Measurements from ENCODE around the gene HOXC9.

The HOXC9 gene

GRCh38 chr12:54031480-54031879 is 31.5 kb downstream of the HOXC9 start:
- CTCF ChIA-PET, result interaction anchor here (0.6 to 5.4 kb wide), 17 partner anchors 13 to 336 kb away, joined by 3 to 109 read pairs (median 10); partner anchors contain the start of genes HOXC8 and SMUG1
- H3K27ac ChIP-seq (ENCODE audit: extremely low read depth, low read depth, low read length), result peak overlapping the region; percentile 0; the same call in 1 of the 2 replicates
- TF ChIP-seq ZNF324 (tag by site-specific recombination; IDR thresholded peaks at IDR 0.05) (no peak), CTCF (tag by site-specific recombination; IDR thresholded peaks at IDR 0.05) (no peak), ZNF560 (tag by site-specific recombination; IDR thresholded peaks at IDR 0.05; ENCODE audit: borderline replicate concordance) (no peak), IKZF3 (tag by site-specific recombination; IDR thresholded peaks at IDR 0.05) (peak; percentile 79), ZNF544 (tag by site-specific recombination; IDR thresholded peaks at IDR 0.05) (no peak), ZBTB7A (tag by site-specific recombination; IDR thresholded peaks at IDR 0.05; ENCODE audit: low read depth) (no peak), ZNF140 (tag by site-specific recombination; IDR thresholded peaks at IDR 0.05) (no peak)
- no peak overlapping the region for H3K4me3 ChIP-seq (ENCODE audit: low read depth, low read length)
- H3K9me3 ChIP-seq (ENCODE audit: control insufficient read depth, insufficient read depth, low read depth, low read length), result no peaks in the 10 kb centered on the region
- H3K36me3 ChIP-seq (ENCODE audit: control insufficient read depth in 2 of 2, insufficient read depth in 1 of 2, low read length in 2 of 2), result peaks cover 4 to 13% of the 10 kb centered on the region in 2 experiments; a peak in 2 of 3 replicates
- POLR2A ChIA-PET, result interaction anchor here (1.0 to 5.0 kb wide), 3 partner anchors 15 to 107 kb away, joined by 4 to 22 read pairs (median 7); partner anchors contain the start of gene HOXC8
- peaks cover 40% of the 10 kb centered on the region for H3K4me1 ChIP-seq (ENCODE audit: control insufficient read depth, insufficient read depth, low read length)

GRCh38 chr12:54032086-54032619 is 32.2 kb downstream of the HOXC9 start:
- peaks cover 44% of the 10 kb centered on the region for H3K4me1 ChIP-seq (ENCODE audit: control insufficient read depth, insufficient read depth, low read length)
- H3K4me3 ChIP-seq (ENCODE audit: low read depth, low read length), result no peak overlapping the region
- POLR2A ChIA-PET, result interaction anchor here (0.7 to 5.0 kb wide), 16 partner anchors 15 to 184 kb away, joined by 3 to 22 read pairs (median 5); partner anchors contain the start of genes HOXC13, HOXC4, HOXC8 and HOXC9
- H3K36me3 ChIP-seq (ENCODE audit: control insufficient read depth in 2 of 2, insufficient read depth in 1 of 2, low read length in 2 of 2), result peaks cover 4 to 13% of the 10 kb centered on the region in 2 experiments; a peak in 2 of 3 replicates
- H3K9me3 ChIP-seq (ENCODE audit: control insufficient read depth, insufficient read depth, low read depth, low read length), result no peaks in the 10 kb centered on the region
- peak overlapping the region; percentile 100; the same call in 1 of the 2 replicates for H3K27ac ChIP-seq (ENCODE audit: extremely low read depth, low read depth, low read length)
- no peak for TF ChIP-seq KLF7 (tag by site-specific recombination; IDR thresholded peaks at IDR 0.05; ENCODE audit: borderline replicate concordance)
- TF ChIP-seq ZBTB48 (tag by site-specific recombination; IDR thresholded peaks at IDR 0.05), result peak; percentile 79
- TF ChIP-seq TRIM28 (IDR thresholded peaks at IDR 0.05; ENCODE audit: borderline replicate concordance, low read length), result peak; percentile 17; the same call in 1 of the 2 replicates
- CTCF ChIA-PET, result interaction anchor here (0.6 to 5.4 kb wide), 43 partner anchors 9 to 683 kb away, joined by 3 to 109 read pairs (median 5); partner anchors contain the start of genes HOXC13, HOXC4, HOXC8 and SMUG1

GRCh38 chr12:54032627-54033100 is 32.7 kb downstream of the HOXC9 start, which contains the start of gene HOXC5:
HOXC5 (plus strand) TSS chr12:54033050; CDS start chr12:54033123, 73 bp downstream.
- POLR2A ChIA-PET, result interaction anchor here (0.7 to 5.0 kb wide), 20 partner anchors 16 to 184 kb away, joined by 3 to 22 read pairs (median 4); partner anchors contain the start of genes HOXC13, HOXC4, HOXC8 and HOXC9
- Histone ChIP-seq H3K27ac (ENCODE audit: extremely low read depth, low read depth, low read length) (peak within 1 kb of the TSS; percentile 100), H3K4me3 (ENCODE audit: low read depth, low read length) (peak within 1 kb of the TSS; percentile 29)
- TF ChIP-seq PBX3 (CRISPR knock-in tag; IDR thresholded peaks at IDR 0.05) (no peak), AEBP2 (tag by site-specific recombination; IDR thresholded peaks at IDR 0.05; ENCODE audit: borderline replicate concordance) (no peak), ZNF324 (tag by site-specific recombination; IDR thresholded peaks at IDR 0.05) (peak; percentile 94; the same call in 1 of the 2 replicates), ZNF658 (tag by site-specific recombination; IDR thresholded peaks at IDR 0.05) (no peak), KLF8 (tag by site-specific recombination; IDR thresholded peaks at IDR 0.05) (peak; percentile 95), ZNF529 (tag by site-specific recombination; IDR thresholded peaks at IDR 0.05; ENCODE audit: insufficient replicate concordance) (no peak), ZNF530 (tag by site-specific recombination; IDR thresholded peaks at IDR 0.05; ENCODE audit: low read depth) (no peak), ZXDB (tag by site-specific recombination; IDR thresholded peaks at IDR 0.05) (peak; percentile 92), ZNF654 (tag by site-specific recombination; IDR thresholded peaks at IDR 0.05; ENCODE audit: low read depth) (peak; percentile 100), ZBTB17 (tag by site-specific recombination; IDR thresholded peaks at IDR 0.05) (peak; percentile 88), GLI4 (tag by site-specific recombination; IDR thresholded peaks at IDR 0.05) (no peak), YY1 (tag by site-specific recombination; IDR thresholded peaks at IDR 0.05) (0 out of 2 replicates have a peak, but pooled peaks have one; percentile 10), ZNF701 (tag by site-specific recombination; IDR thresholded peaks at IDR 0.05) (no peak), ZFP3 (tag by site-specific recombination; IDR thresholded peaks at IDR 0.05; ENCODE audit: low read depth) (peak; percentile 8; the same call in 1 of the 2 replicates), ZNF514 (tag by site-specific recombination; IDR thresholded peaks at IDR 0.05) (no peak)

More at GRCh38 chr12:54032627-54033100, 32.7 kb downstream of the HOXC9 start, which contains the start of gene HOXC5:
- Histone ChIP-seq H3K36me3 (ENCODE audit: control insufficient read depth in 2 of 2, insufficient read depth in 1 of 2, low read length in 2 of 2) (peaks cover 4 to 13% of the 10 kb centered on the region in 2 experiments; a peak in 2 of 3 replicates), H3K9me3 (ENCODE audit: control insufficient read depth, insufficient read depth, low read depth, low read length) (no peaks in the 10 kb centered on the region), H3K4me1 (ENCODE audit: control insufficient read depth, insufficient read depth, low read length) (peaks cover 45% of the 10 kb centered on the region)
- CTCF ChIA-PET, result interaction anchor here (0.6 to 5.4 kb wide), 45 partner anchors 9 to 683 kb away, joined by 3 to 109 read pairs (median 5); partner anchors contain the start of genes HOXC13, HOXC4, HOXC8 and SMUG1

Data from HEK293 (cell line).